GM12878 (cell line): Measurements from ENCODE around the gene SSNA1.
A peak's percentile ranks its signal among the peaks of the same experiment; 100 is the strongest.

ENCODE experiments used
- CEBPB ChIP-seq, 2 experiments: fragments of 150-350 bp in 1 of 2; IDR thresholded peaks; 2 replicates each; pipeline ENCODE4 v1.6.1; 2012 to 2014; ENCODE audit warnings: low read depth in 2 of 2, low read length in 2 of 2, borderline replicate concordance in 1 of 2, inconsistent platforms in 1 of 2
- CREM ChIP-seq: IDR thresholded peaks from 2 replicates; pipeline ENCODE4 v1.6.1; 2014; ENCODE audit warnings: antibody characterized with exemption, low read depth
- CTCF ChIP-seq, 3 experiments: IDR thresholded peaks in 2 of 3; conservative IDR thresholded peaks in 1 of 3; 2 replicates each; pipeline ENCODE4 v1.5.1; 2011; ENCODE audit warnings: low read depth in 3 of 3, low read length in 3 of 3, mild to moderate bottlenecking in 3 of 3, control low read depth in 2 of 3, moderate library complexity in 2 of 3, inconsistent platforms in 1 of 3, mixed read lengths in 1 of 3; ENCODE audit not compliant: control insufficient read depth in 2 of 3, insufficient read depth in 1 of 3; ENCODE audit errors: extremely low read depth in 1 of 3
- FOS ChIP-seq: IDR thresholded peaks from 3 replicates; pipeline ENCODE4 v1.6.1; 2011; ENCODE audit warnings: borderline replicate concordance; ENCODE audit not compliant: insufficient read length; ENCODE audit errors: extremely low read depth
- GABPA ChIP-seq: IDR thresholded peaks from 2 replicates; pipeline ENCODE4 v1.6.1; 2014; ENCODE audit warnings: antibody characterized with exemption, low read depth, mild to moderate bottlenecking, inconsistent platforms
- LARP7 ChIP-seq: fragments of 450-650 bp; IDR thresholded peaks from 2 replicates; pipeline ENCODE4 v1.6.1; 2017; ENCODE audit warnings: mild to moderate bottlenecking
- NFIC ChIP-seq: IDR thresholded peaks from 2 replicates; pipeline ENCODE4 v1.6.1; 2012; ENCODE audit warnings: low read depth, mild to moderate bottlenecking, inconsistent platforms, low read length, moderate library complexity
- POLR2AphosphoS5 ChIP-seq: IDR thresholded peaks from 2 replicates; pipeline ENCODE4 v1.6.1; 2011; ENCODE audit warnings: mild to moderate bottlenecking, low read length, inconsistent platforms
- RAD51 ChIP-seq: fragments of 450-650 bp; IDR thresholded peaks from 2 replicates; pipeline ENCODE4 v1.6.1; 2016; ENCODE audit warnings: moderate library complexity, mild to moderate bottlenecking, inconsistent platforms
- TCF3 ChIP-seq: IDR thresholded peaks from 2 replicates; pipeline ENCODE4 v1.6.1; 2012; ENCODE audit warnings: low read depth, mild to moderate bottlenecking, low read length, borderline replicate concordance; ENCODE audit not compliant: insufficient read depth

DNA sequence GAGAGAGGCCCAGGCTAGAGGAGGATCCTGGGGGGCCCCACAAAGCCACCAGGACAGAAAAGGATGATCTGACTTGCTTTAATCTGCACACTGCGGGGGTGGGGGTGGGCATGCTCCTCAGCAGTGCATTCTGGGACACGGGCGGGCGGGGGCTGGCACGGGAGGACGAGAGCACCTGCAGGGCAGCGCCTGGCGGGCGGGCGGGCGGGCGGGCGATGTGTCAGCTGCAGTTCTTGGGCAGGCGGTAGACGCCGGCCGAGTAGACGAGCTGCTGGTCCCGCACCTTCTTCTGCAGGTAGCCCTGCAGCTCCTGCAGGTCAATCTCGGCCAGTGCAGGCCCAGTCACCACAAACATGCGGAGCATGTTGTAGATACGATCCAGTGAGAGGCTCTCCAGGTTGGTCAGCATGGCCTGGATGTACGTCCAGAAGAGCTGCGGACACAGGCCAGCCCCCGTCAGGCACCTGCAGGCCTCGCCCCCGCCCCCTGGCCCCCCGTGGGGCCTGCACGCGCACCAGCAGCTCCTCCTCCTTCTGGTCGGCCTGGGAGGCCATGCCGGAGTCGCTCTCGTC lies 13.7 kb upstream of the SSNA1 start:
- TF ChIP-seq CTCF (IDR thresholded peaks at IDR 0.05 in 2 of 3, conservative IDR thresholded peaks at IDR 0.05 in 1 of 3; ENCODE audit: control insufficient read depth in 2 of 3, extremely low read depth in 1 of 3, insufficient read depth in 1 of 3, low read depth in 3 of 3, low read length in 3 of 3) (0 out of 6 replicates have a peak, but pooled peaks of 1 of the 3 experiments have one; percentile 4), FOS (no peak), LARP7 (no peak), CEBPB (IDR thresholded peaks at IDR 0.05; ENCODE audit: borderline replicate concordance in 1 of 2, low read depth in 2 of 2, low read length in 2 of 2) (no peak), RAD51 (no peak), POLR2AphosphoS5 (no peak), TCF3 (no peak), GABPA (no peak), CREM (no peak), NFIC (no peak)
